NK-92 (cell line): ENCODE measurements around the gene ACLY.

ENCODE experiments used
- DNase-seq: peaks from one replicate; lab custom pipeline; 2025; ENCODE audit not compliant: unreplicated experiment; lab: John Stamatoyannopoulos, UW

The ACLY gene

GRCh38 chr17:41918314-41919164 lies at the start of gene ACLY:
Gene ACLY, minus strand, starts transcription at chr17:41918951. Its CDS starts 5,078 bp downstream, at chr17:41913873.
- DNase-seq = peak; percentile 60

DNA sequence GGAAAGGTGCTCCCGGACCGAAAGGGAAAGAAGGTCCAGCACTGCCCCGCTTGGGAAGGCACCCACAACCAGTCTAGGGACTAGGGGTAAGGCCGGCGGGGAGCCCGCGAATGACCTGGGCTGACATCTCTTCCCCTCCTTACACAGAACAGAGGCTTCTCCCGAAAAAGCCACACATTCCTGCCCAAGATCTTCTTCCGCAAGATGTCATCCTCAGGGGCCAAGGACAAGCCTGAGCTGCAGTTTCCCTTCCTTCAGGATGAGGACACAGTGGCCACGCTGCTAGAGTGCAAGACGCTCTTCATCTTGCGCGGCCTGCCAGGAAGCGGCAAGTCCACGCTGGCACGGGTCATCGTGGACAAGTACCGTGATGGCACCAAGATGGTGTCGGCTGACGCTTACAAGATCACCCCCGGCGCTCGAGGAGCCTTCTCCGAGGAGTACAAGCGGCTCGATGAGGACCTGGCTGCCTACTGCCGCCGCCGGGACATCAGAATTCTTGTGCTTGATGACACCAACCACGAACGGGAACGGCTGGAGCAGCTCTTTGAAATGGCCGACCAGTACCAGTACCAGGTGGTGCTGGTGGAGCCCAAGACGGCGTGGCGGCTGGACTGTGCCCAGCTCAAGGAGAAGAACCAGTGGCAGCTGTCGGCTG lies 49.3 kb upstream of the ACLY start:
- DNase-seq = no peak

GRCh38 chr17:41967141-41967920 lies 48.6 kb upstream of the ACLY start:
- DNase-seq = no peak

DNA sequence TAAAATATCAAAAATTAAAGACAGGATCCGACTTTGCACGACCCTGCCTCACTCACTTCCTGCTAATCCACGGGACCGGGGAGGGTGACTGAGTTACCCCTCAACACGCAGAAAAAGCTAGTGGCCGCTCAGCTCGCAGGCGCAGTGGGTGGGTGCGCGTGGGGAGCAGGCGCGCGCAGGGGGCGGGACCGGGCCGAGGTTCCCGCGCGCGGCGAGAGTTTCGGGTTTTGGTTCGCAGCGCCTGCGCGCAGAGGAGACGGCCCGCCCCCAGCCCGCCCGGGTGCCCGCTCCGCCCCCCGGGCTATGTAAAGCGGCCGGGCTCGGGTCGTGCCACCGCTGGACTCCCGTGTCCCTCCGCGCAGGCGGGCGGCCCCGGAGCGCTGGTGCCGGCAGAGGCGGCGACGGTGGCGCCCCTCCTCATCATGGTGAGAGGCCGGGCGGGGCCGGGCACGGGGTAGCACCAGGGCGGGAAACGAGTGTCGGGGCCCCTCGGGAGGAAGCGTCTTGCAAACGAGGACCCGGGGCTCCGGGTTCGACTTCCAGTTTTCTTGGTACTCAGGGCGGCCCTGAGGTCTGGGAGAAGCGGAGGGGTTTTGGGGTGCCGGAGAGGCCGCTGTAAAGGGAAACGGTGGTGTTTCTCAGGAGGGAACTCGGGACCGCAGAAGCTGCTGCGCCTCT lies 47.9 kb upstream of the ACLY start, which contains the start of gene CNP:
CNP (plus strand) TSS at position 333 of the 678 bp plus-strand sequence; CDS start at position 423, 90 bp downstream.
- peak; percentile 63 for DNase-seq

- no peak for DNase-seq
Observed at GRCh38 chr17:41965694-41966462, 47.1 kb upstream of the ACLY start.

- DNase-seq = no peak
Observed at GRCh38 chr17:41962768-41963434, 44.1 kb upstream of the ACLY start.

DNA sequence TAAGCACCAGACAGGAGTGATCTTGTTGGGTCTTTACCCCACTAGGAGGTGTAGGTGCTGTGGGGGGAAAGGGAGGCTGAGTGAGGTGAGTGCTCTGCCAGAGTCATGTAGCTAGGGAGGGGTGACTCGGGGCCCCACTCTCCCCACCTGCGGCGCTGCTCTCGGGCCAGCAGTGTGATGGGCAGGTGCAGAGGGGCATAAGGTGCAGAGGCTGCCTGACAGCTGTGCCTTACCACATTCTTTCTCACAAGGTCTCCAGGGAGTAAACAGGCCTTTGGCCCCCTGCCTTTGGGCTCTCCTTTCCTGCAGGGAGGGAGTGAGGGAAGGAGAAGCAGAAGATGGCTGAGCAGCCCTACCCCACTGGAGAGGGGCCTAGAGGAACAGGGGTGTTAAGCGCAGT lies 43.4 kb upstream of the ACLY start:
- DNase-seq = no peak

DNA sequence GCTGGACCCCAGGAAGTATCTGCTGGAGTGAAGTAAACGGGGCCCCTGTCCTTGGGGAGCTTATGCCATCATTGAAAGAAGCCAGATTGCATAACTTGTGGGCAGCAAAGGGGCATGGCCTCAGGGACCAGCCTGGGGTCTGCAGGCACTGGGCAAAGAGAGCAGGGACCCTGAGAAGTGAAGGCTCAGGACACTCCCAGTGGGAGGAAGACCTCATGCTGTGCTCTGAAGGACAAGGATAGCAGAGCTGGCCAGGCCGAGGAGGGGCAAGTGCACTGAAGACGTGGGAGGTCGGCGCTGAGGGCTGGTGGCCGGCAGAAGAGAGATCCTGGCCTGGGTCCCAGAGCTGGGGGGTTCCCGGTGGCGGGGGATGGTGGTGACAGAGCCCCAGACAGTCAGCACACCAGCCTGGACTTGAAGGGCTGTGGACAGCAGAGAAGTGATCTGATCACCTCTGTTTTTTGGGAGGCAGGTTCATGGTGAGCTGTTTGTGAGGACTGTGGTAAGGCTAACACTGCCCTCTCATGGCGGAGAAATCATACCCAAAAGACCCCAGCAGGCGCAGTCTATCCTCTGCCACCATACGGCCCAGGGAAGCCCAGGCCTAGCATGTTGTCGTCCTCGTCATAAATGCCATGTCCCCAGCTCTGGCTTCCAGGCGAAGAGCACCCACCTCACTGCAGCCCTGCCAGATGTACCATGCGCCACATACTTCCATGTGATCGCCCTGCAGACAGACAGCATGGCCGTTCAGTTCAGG lies 40.8 kb upstream of the ACLY start:
- DNase-seq = no peak

DNA sequence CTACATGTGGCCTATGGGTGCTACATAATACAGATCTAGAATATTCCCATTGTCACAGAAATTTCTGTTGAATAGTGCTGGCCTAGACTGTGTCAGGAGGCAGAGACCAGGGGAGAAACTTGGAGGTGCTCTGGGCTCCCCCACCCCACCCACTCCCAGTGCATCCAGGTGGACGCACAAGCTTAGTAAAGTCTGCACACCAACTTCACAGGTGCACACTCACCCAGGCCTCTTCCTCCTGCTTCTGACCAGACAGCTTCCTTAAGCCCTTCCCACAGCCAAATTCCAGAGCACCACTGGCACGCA lies 40.2 kb upstream of the ACLY start:
- DNase-seq = no peak

- no peak for DNase-seq
Observed at GRCh38 chr17:41957869-41958439, 39.2 kb upstream of the ACLY start.

- DNase-seq = no peak
Observed at GRCh38 chr17:41957031-41957868, 38.5 kb upstream of the ACLY start.

DNA sequence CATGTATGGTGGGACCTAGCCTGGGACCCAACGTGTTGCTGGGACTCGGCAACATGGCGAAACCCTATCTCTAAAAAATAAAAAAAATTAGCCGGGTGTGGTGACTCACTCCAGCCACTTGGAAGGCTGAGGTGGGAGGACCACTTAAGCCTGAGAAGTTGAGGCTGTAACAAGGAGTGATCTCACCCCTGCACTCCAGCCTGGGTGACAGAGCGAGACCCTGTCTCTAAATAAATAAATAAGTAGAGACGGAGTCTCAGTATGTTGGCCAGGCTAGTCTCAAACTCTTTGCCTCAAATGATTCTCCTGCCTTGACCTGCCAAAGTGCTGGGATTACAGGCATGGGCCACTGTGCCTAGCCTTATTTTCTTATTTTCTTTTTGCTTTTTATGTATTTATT lies 37.8 kb upstream of the ACLY start:
- DNase-seq = no peak

GRCh38 chr17:41948762-41949460 lies 30.2 kb upstream of the ACLY start:
- no peak for DNase-seq

DNA sequence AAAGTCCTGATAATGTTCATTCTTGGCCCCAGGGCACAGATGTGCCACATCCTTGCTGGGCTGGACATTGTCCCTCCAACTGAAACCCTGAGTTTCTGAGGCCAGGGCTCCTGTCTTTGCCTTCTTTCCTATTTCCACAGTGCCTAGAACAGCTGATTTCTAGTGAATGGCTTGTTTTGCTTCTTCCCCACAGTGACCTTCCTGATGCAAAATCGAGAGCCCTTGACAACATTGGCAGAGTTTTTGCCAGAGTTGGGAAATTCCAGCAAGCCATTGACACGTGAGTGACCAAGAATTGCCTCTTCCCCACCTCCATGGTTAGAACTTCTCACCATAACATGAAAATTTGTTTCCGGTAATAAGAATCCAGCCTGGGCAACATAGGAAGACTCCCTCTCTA lies 26.2 kb upstream of the ACLY start:
- DNase-seq = no peak

DNA sequence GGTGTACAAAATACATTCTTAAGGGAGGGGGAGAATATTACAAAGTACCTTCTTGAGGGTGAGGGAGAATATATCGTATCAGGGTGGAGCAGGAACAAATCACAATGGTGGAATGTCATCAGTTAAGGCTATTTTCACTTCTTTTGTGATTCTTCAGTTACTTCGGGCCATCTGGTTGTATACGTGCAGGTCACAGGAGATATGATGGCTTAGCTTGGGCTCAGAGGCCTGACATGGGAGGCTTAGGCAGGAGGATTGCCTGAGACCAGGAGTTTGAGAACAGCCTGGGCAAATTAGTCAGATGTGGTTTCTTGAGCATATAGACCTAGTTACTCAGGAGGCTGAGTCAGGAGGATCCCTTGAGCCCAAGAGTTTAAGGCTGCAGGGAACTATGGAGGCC lies 24.7 kb upstream of the ACLY start:
- no peak for DNase-seq

DNA sequence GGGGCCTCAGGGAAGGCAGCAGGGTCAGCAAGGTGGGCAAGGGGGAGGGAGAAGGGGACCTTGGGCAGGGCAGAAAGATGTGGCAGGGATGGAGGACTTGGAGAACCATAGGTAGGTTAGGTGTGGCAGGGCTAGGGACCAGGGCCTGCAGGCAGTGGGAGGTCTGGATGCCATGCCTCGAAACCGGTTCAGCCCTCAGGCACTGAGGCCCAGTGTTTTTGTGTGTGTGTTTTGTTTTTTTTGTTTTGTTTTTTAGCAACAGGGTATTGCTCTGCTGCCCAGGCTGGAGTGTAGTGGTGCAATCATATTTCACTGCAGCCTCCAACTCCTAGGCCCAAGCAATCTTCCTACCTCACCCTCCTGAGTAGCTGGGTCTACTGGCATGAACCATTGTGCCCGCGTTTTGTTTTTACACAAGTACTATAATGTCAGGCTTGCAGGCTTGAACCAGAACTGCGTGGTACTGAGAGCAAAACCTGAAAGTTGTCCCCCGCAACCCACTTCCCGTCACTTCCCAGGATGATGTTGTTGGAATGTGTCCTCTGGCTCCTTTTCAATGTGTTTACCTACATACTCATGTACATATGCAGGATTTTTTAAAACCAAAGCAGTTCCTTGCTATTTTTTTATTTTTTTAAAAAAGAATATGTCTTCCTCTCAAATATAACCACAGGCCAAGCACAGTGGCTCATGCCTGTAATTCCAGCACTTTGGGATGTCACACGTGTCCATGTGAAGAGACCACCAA lies 24.0 kb upstream of the ACLY start:
- DNase-seq = no peak

- no peak for DNase-seq
Observed at GRCh38 chr17:41941168-41941567, 22.4 kb upstream of the ACLY start.
